ENCODE results near the gene SP110. TPM values are rescaled to one million over a fixed set of nuclear protein-coding genes. Genes with fewer than 3 reads are reported as not detected.

Gene SP110
- total RNA-seq, 4 donors from 2014 or later = 22.0 to 26.7 (median 23.8) TPM

GRCh38 chr2:230170532-230170931, 49.3 kb downstream of the SP110 start:
- H3K9me3 ChIP-seq = no peaks in the 10 kb centered on the region

GRCh38 chr2:230166557-230167170, 53.1 kb downstream of the SP110 start:
- no peak for DNase-seq (ENCODE audit: low spot score in 2 of 2)
- Histone ChIP-seq H3K4me1 (no peaks in the 10 kb centered on the region), H3K4me3 (no peak overlapping the region), H3K36me3 (peaks cover 0 to 56% (median 0%) of the 10 kb centered on the region in 3 donors), H3K27ac (no peak overlapping the region), H3K27me3 (no peaks in the 10 kb centered on the region), H3K9me3 (no peaks in the 10 kb centered on the region)
- 77 to 81% methylated on average over 2 of the region's 2 CpGs for WGBS, 2 donors
- TF ChIP-seq CTCF (IDR thresholded peaks at IDR 0.05) (no peak), POLR2A (IDR thresholded peaks at IDR 0.05) (no peak), EP300 (IDR thresholded peaks at IDR 0.05) (no peak)

More at GRCh38 chr2:230170532-230170931, 49.3 kb downstream of the SP110 start:
- H3K4me1 ChIP-seq = no peaks in the 10 kb centered on the region
- H3K27ac ChIP-seq = no peak overlapping the region
- H3K36me3 ChIP-seq = peaks cover 0 to 85% (median 14%) of the 10 kb centered on the region in 3 donors
- no peak overlapping the region for H3K4me3 ChIP-seq
- no peak for TF ChIP-seq POLR2A (IDR thresholded peaks at IDR 0.05)
- no peak for TF ChIP-seq CTCF (IDR thresholded peaks at IDR 0.05)
- TF ChIP-seq EP300 (IDR thresholded peaks at IDR 0.05) = peak in 1 of 2 donors; percentile 49
- DNase-seq (ENCODE audit: low spot score in 2 of 2) = no peak
- WGBS, 2 donors = 61 to 68% methylated on average over 9 of the region's 9 CpGs
- H3K27me3 ChIP-seq = no peaks in the 10 kb centered on the region

- Histone ChIP-seq H3K4me1 (no peaks in the 10 kb centered on the region), H3K4me3 (no peak overlapping the region), H3K9me3 (no peaks in the 10 kb centered on the region), H3K27me3 (no peaks in the 10 kb centered on the region), H3K36me3 (peaks cover 0 to 34% (median 0%) of the 10 kb centered on the region in 3 donors), H3K27ac (no peak overlapping the region)
- no peak for DNase-seq (ENCODE audit: low spot score in 2 of 2)
- WGBS, 2 donors = 100% methylated on average over 1 of the region's 1 CpG
- no peak for TF ChIP-seq CTCF (IDR thresholded peaks at IDR 0.05)
- no peak for TF ChIP-seq POLR2A (IDR thresholded peaks at IDR 0.05)
- TF ChIP-seq EP300 (IDR thresholded peaks at IDR 0.05) = no peak
Observed at GRCh38 chr2:230164139-230164538, 55.6 kb downstream of the SP110 start.

- peaks cover 0 to 24% (median 0%) of the 10 kb centered on the region in 3 donors for H3K36me3 ChIP-seq
- TF ChIP-seq CTCF (IDR thresholded peaks at IDR 0.05) (no peak), POLR2A (IDR thresholded peaks at IDR 0.05) (no peak), EP300 (IDR thresholded peaks at IDR 0.05) (no peak)
- no peaks in the 10 kb centered on the region for H3K27me3 ChIP-seq
- no peak overlapping the region for H3K27ac ChIP-seq
- DNase-seq (ENCODE audit: low spot score in 2 of 2) = no peak
- H3K4me1 ChIP-seq = no peaks in the 10 kb centered on the region
- 77 to 79% methylated on average over 5 of the region's 5 CpGs for whole genome bisulfite sequencing, 2 donors
- no peak overlapping the region for H3K4me3 ChIP-seq
- H3K9me3 ChIP-seq = peaks cover 0 to 6% (median 0%) of the 10 kb centered on the region in 4 donors
Observed at GRCh38 chr2:230162981-230163380, 56.8 kb downstream of the SP110 start.

GRCh38 chr2:230161184-230161583, 58.6 kb downstream of the SP110 start:
- no peaks in the 10 kb centered on the region for H3K27me3 ChIP-seq
- no peak overlapping the region for H3K4me3 ChIP-seq
- no peak overlapping the region for H3K27ac ChIP-seq
- peaks cover 0 to 6% (median 0%) of the 10 kb centered on the region in 4 donors for H3K9me3 ChIP-seq
- H3K4me1 ChIP-seq = no peaks in the 10 kb centered on the region
- TF ChIP-seq POLR2A (IDR thresholded peaks at IDR 0.05) (no peak), EP300 (IDR thresholded peaks at IDR 0.05) (no peak), CTCF (IDR thresholded peaks at IDR 0.05) (no peak)
- peaks cover 0 to 10% (median 0%) of the 10 kb centered on the region in 3 donors for H3K36me3 ChIP-seq
- DNase-seq (ENCODE audit: low spot score in 2 of 2) = no peak
- WGBS, 2 donors = 75% methylated on average over 6 of the region's 6 CpGs
